HG03103 (cell line): ENCODE measurements around the gene SIVA1.

ENCODE experiments used
- ATAC-seq: cut with Tn5 transposase; IDR thresholded peaks from one replicate; pipeline ENCODE4 v1.9.1; 2021; ENCODE audit warnings: low read depth; ENCODE audit not compliant: unreplicated experiment

Gene SIVA1

DNA sequence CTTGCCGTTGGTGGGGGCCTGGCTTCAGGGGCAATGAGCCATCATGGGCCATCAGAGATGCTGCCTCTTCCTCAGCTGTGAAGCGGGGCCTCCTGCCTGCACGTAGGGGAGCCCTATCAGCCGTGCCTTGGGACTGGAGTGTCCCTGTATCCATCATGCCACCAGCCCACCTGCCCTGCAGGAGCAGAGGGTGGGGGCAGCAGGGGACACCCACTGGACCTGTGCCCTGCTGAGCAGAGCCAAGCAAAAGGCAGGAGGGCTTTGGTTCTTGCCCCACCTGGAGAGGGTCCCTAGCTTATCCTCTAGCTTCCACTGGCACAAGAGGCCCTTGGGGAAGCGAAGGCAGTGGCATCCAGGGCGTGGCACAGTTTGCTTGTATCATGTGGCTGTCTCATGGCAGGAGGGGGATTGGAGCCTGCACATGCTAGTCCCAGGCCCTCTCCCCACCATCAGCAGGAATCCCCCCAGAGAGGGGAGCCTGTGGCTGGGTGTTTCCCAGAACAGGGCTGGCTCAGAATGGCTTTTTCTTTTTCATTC is 18.8 kb upstream of the SIVA1 start:
- no peak for ATAC-seq

DNA sequence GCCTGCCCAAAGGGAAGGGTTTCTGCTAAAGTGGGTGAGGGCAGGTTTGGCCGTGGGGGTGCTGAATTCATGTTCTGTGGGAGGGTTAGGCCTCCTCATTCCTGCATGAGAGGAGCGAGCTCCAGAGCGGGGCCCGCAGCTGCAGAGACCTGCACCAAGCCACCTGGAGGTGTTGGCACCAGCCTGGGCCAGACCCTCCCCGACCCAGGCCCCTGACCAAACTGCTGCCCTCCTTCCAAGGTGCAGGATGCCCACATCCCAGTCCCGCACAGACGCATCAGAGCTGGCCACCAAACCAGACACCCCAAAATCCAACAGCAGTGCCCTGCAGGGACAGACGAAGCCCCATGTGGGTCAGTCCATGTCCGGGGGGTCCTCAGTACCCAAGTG is 18.4 kb upstream of the SIVA1 start:
- ATAC-seq: no peak

DNA sequence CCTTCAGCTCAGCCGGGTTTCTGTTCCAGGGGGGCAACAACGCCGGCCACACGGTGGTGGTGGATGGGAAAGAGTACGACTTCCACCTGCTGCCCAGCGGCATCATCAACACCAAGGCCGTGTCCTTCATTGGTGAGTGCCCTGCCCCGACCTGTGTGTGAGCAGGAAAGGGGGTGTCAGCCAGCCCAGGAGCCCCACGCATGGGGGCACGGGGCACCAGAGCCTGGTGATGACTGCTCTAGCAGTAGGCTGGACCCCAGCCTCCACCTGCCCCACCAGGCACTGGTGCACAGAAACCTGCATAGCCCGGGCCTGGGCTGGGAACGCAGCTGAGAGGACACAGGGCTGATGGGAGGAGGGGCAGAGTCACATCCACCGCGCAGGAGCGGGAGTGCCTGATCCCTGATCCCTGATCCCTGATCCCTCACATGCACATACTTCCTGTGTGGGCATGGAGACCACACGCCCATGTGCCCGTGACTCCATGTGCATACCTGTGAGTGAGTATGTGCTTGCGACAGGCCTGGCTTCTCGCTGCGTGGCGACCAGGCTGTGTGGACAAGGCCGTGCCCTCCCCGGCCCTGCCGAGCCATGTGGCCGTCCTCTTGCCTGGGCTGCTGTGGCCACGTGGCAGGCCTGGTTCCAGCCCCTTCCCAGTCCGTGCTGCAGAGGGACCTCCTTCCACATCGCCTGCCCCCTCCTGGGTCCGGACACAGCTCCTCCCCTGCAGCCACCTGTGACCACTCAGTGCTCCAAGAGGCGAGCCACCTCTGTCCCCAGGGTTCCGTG is 17.8 kb upstream of the SIVA1 start:
- no peak for ATAC-seq

DNA sequence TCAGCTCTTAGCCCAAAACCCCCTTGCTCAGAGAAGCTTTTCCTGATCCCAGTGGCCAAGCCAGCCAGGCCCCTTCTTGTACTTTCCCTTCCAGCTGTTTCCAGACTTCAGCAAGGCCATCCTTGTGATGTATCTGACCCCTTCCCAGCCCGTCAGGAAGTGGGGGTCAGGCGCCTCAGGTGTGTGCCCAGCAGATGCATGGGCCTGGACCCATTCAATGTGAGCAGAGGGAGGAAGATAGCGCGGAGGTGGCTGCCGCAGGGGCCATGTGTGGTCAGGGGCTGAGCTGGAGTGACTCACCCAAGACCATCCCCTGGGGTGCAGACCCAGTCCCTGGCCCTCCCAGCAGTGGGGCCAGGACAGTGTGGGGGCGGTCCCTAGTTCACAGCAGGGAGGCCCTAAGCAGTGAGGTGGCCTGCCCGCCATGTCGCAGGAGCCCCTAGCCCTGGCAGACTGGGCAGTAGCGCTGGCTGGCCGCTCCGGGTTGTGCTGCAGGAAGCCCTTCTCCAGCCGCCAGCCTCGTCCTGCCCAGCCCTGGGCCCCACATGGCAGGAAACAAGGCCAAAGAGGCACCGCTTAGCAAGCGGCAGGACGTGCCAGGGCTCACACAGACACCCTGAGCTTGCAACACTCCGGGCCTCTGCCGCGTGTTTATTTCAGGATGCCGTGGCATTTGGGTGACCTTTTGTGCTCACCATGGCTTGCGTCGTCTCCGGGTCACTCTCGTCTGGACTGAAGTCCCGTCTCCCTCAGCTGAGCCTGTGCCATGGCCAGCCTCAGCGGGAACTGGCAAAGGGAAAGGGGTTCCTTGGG is 16.9 kb upstream of the SIVA1 start:
- ATAC-seq: no peak

- no peak for ATAC-seq
Observed at GRCh38 chr14:104738375-104739019, 14.4 kb upstream of the SIVA1 start.

GRCh38 chr14:104739026-104739425 is 13.9 kb upstream of the SIVA1 start:
- no peak for ATAC-seq

GRCh38 chr14:104739546-104740516 is 13.1 kb upstream of the SIVA1 start:
- no peak for ATAC-seq

- no peak for ATAC-seq
Observed at GRCh38 chr14:104741108-104741802, 11.7 kb upstream of the SIVA1 start.

GRCh38 chr14:104741803-104742251 is 11.1 kb upstream of the SIVA1 start:
- ATAC-seq: no peak

GRCh38 chr14:104742586-104743455 is 10.1 kb upstream of the SIVA1 start:
- ATAC-seq: no peak

GRCh38 chr14:104743461-104744380 is 9.2 kb upstream of the SIVA1 start:
- no peak for ATAC-seq

DNA sequence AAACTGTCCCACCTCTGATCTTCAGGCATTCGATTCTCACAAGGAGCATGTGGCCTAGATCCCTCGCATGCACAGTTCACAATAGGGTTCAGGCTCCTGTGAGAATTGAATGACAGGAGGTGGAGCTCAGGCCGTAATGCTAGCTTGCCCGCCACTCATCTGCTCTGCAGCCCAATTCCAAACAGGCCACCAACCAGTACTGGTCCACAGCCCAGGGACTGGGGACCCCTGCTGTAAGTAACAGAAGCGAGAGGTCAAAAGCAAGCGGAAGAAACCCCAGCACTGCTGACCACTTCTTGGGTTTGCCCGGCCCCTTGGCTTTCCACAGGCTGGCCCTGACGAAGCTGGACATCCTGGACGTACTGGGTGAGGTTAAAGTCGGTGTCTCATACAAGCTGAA is 8.5 kb upstream of the SIVA1 start:
- no peak for ATAC-seq

- no peak for ATAC-seq
Observed at GRCh38 chr14:104745431-104745830, 7.5 kb upstream of the SIVA1 start.

GRCh38 chr14:104746071-104746545 is 6.8 kb upstream of the SIVA1 start:
- ATAC-seq: no peak

GRCh38 chr14:104746934-104747481 is 5.9 kb upstream of the SIVA1 start:
- no peak for ATAC-seq

DNA sequence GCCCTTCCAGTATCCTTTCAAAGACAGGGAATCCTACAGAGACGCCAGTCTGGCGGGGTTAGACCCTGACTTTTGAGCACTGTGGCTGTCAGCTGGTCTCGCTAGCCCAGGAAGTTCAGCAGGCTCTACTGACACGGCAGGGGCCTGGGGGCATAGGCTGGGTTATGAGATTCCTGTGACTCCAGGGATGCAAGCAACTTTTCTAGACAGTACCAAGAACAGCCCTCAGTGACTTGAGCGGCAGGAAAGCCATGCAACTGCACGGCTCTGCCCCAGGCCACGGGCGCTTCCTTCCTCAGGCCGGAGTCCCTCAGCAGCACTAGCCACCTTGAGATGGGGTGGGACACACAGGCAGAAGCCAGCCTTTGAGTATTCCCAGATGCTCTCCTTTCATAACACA is 5.1 kb upstream of the SIVA1 start:
- no peak for ATAC-seq

- ATAC-seq: no peak
Observed at GRCh38 chr14:104749111-104749649, 3.8 kb upstream of the SIVA1 start.
